Neural cell (in vitro differentiated cells): ENCODE results near the gene OR1E2. TPM values are rescaled to one million over a fixed set of nuclear protein-coding genes. Genes with fewer than 3 reads are reported as not detected.
"Not testable (repeated sequence)": the region's sequence is repeated elsewhere in the genome, so short reads cannot be mapped to it uniquely, and the experiment has no call there.

Experiments used
- H2AFZ ChIP-seq: fragments of 200-600, 300-800 bp; sonication (generic), shearing (Covaris generic); 2 replicates; pipeline ENCODE4 v1.6.0; 2014; ENCODE audit warnings: low read depth, mild to moderate bottlenecking, antibody characterized with exemption, low read length, moderate library complexity
- H3F3A ChIP-seq: fragments of 200-600 bp; shearing (Covaris generic); 2 replicates; pipeline ENCODE4 v1.6.1; 2016; ENCODE audit warnings: mild to moderate bottlenecking, moderate library complexity, mixed read lengths, antibody characterized with exemption, low read length; ENCODE audit not compliant: insufficient read depth, poor library complexity, severe bottlenecking
- H3K27ac ChIP-seq: fragments of 200-600, 300-800 bp; sonication (generic), shearing (Covaris generic); 2 replicates; pipeline ENCODE4 v1.5.1; 2014; ENCODE audit warnings: mild to moderate bottlenecking, low read length, moderate library complexity
- H3K27me3 ChIP-seq: fragments of 300-800, 200-600 bp; sonication (generic), shearing (Covaris generic); 2 replicates; pipeline ENCODE4 v1.6.0; 2014; ENCODE audit warnings: mild to moderate bottlenecking, low read depth, low read length, moderate library complexity; ENCODE audit not compliant: insufficient read depth
- H3K36me3 ChIP-seq: fragments of 300-800, 200-600 bp; sonication (generic), shearing (Covaris generic); 2 replicates; pipeline ENCODE4 v1.5.1; 2014; ENCODE audit warnings: mild to moderate bottlenecking, antibody characterized with exemption, low read length, moderate library complexity; ENCODE audit not compliant: insufficient read depth
- H3K4me2 ChIP-seq: fragments of 300-800, 200-600 bp; sonication (generic), shearing (Covaris generic); 2 replicates; pipeline ENCODE4 v1.6.0; 2014; ENCODE audit warnings: mild to moderate bottlenecking, low read length
- H3K4me3 ChIP-seq: fragments of 300-800, 200-600 bp; sonication (generic), shearing (Covaris generic); 2 replicates; pipeline ENCODE4 v1.5.1; 2014; ENCODE audit warnings: mild to moderate bottlenecking, low read length, moderate library complexity
- H3K79me2 ChIP-seq: fragments of 200-600 bp; shearing (Covaris generic); replicated peaks from 2 replicates; pipeline ENCODE4 v1.6.0; 2014; ENCODE audit warnings: mild to moderate bottlenecking, low read length, moderate library complexity; ENCODE audit not compliant: insufficient read depth
- H3K9ac ChIP-seq: fragments of 300-800, 200-600 bp; sonication (generic), shearing (Covaris generic); 2 replicates; pipeline ENCODE4 v1.6.1; 2016; ENCODE audit warnings: mild to moderate bottlenecking, low read length, mixed read lengths
- H3K9me2 ChIP-seq: fragments of 200-600 bp; shearing (Covaris generic); 2 replicates; pipeline ENCODE4 v1.6.1; 2016; ENCODE audit warnings: mild to moderate bottlenecking, low read length, mixed read lengths; ENCODE audit not compliant: insufficient read depth
- H3K9me3 ChIP-seq: fragments of 200-600, 300-800 bp; sonication (generic), shearing (Covaris generic); 2 replicates; pipeline ENCODE4 v1.6.1; 2016; ENCODE audit warnings: mild to moderate bottlenecking, mixed run types, low read length, moderate library complexity, mixed read lengths
- H4K20me1 ChIP-seq: fragments of 200-600 bp; shearing (Covaris generic); 2 replicates; pipeline ENCODE4 v1.6.1; 2016; ENCODE audit warnings: mild to moderate bottlenecking, mixed run types; ENCODE audit not compliant: insufficient read depth
- EP300 ChIP-seq: fragments of 450-650 bp; conservative IDR thresholded peaks from 2 replicates; pipeline ENCODE4 v1.6.1; 2014; ENCODE audit warnings: antibody characterized with exemption, mild to moderate bottlenecking, moderate library complexity; ENCODE audit not compliant: poor library complexity, severe bottlenecking
- EZH2 ChIP-seq: fragments of 200-600, 300-800 bp; shearing (Covaris generic), sonication (generic); IDR thresholded peaks from 2 replicates; pipeline ENCODE4 v1.6.1; 2014; ENCODE audit warnings: antibody characterized with exemption, low read length, borderline replicate concordance, mild to moderate bottlenecking; ENCODE audit not compliant: insufficient read depth, poor library complexity, severe bottlenecking
- MXI1 ChIP-seq: fragments of 450-650 bp; conservative IDR thresholded peaks from 2 replicates; pipeline ENCODE4 v1.6.1; 2014; ENCODE audit warnings: antibody characterized with exemption, mild to moderate bottlenecking; ENCODE audit not compliant: poor library complexity, severe bottlenecking
- POLR2AphosphoS5 ChIP-seq: IDR thresholded peaks from 2 replicates; pipeline ENCODE4 v1.6.1; 2012
- RAD21 ChIP-seq: fragments of 450-650 bp; conservative IDR thresholded peaks from 2 replicates; pipeline ENCODE4 v1.6.1; 2014; ENCODE audit warnings: antibody characterized with exemption, mild to moderate bottlenecking, moderate library complexity
- SMC3 ChIP-seq: fragments of 450-650 bp; conservative IDR thresholded peaks from 2 replicates; pipeline ENCODE4 v1.6.1; 2014; ENCODE audit warnings: antibody characterized with exemption, mild to moderate bottlenecking, moderate library complexity; ENCODE audit not compliant: poor library complexity
- TAF1 ChIP-seq: IDR thresholded peaks from 2 replicates; pipeline ENCODE4 v1.6.1; 2012; ENCODE audit warnings: low read depth
- polyA plus RNA-seq: library from polyadenylated mRNA; depleted of rRNA; stranded (reverse); fragments of >200 nt; gene quantifications from 2 replicates; pipeline ENCODE4 v1.2.3, GENCODE V29; 2014
- TF ChIP-seq, protein P1 (sequence below): IDR thresholded peaks from 2 replicates; pipeline ENCODE4 v1.6.1; 2012; ENCODE audit warnings: borderline replicate concordance
- TF ChIP-seq, protein P2 (sequence below): fragments of 450-650 bp; IDR thresholded peaks from 2 replicates; pipeline ENCODE4 v1.5.1; 2014; ENCODE audit warnings: antibody characterized with exemption, mild to moderate bottlenecking, moderate library complexity; ENCODE audit not compliant: poor library complexity, severe bottlenecking

The OR1E2 gene
- polyA plus RNA-seq, 1 donor from 2014 or later: not detected

DNA sequence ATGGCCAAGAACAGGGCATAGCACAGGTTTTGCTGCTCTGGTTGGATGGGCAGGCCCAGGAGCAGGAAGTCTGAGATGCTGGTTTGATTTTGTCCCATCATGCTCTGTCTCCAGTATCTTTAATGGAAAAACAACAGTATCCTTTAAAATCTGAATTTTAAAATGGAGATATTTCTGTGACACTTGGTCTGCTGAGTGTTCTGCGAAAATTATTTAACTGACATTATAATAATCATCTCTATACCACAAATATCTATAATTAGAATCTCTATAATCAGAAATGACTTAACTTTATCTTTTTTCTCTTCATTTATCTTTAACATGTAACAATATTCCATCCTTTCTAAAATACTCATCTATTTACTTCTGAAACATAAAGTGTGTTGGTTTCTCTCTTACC lies 35.3 kb downstream of the OR1E2 start, which contains the start of gene OR1E1:
TSS of gene OR1E1 (minus strand) at position 101 of the 400 bp plus-strand sequence. CDS start at position 101, 0 bp downstream.
- Histone ChIP-seq H3K36me3 (no peaks in the 10 kb centered on the region), H3F3A (no peaks in the 10 kb centered on the region), H3K4me2 (no peak within 1 kb of the TSS), H3K9me3 (no peaks in the 10 kb centered on the region), H4K20me1 (no peaks in the 10 kb centered on the region), H2AFZ (no peak within 1 kb of the TSS), H3K9ac (no peak within 1 kb of the TSS), H3K4me3 (no peak within 1 kb of the TSS), H3K27me3 (no peaks in the 10 kb centered on the region), H3K27ac (no peak within 1 kb of the TSS), H3K9me2 (no peaks in the 10 kb centered on the region), H3K79me2 (no peaks in the 10 kb centered on the region)
- no peak for TF ChIP-seq MXI1
- no peak for TF ChIP-seq SMC3
- no peak for TF ChIP-seq TAF1
- no peak for TF ChIP-seq POLR2AphosphoS5
- TF ChIP-seq, protein P1, sequence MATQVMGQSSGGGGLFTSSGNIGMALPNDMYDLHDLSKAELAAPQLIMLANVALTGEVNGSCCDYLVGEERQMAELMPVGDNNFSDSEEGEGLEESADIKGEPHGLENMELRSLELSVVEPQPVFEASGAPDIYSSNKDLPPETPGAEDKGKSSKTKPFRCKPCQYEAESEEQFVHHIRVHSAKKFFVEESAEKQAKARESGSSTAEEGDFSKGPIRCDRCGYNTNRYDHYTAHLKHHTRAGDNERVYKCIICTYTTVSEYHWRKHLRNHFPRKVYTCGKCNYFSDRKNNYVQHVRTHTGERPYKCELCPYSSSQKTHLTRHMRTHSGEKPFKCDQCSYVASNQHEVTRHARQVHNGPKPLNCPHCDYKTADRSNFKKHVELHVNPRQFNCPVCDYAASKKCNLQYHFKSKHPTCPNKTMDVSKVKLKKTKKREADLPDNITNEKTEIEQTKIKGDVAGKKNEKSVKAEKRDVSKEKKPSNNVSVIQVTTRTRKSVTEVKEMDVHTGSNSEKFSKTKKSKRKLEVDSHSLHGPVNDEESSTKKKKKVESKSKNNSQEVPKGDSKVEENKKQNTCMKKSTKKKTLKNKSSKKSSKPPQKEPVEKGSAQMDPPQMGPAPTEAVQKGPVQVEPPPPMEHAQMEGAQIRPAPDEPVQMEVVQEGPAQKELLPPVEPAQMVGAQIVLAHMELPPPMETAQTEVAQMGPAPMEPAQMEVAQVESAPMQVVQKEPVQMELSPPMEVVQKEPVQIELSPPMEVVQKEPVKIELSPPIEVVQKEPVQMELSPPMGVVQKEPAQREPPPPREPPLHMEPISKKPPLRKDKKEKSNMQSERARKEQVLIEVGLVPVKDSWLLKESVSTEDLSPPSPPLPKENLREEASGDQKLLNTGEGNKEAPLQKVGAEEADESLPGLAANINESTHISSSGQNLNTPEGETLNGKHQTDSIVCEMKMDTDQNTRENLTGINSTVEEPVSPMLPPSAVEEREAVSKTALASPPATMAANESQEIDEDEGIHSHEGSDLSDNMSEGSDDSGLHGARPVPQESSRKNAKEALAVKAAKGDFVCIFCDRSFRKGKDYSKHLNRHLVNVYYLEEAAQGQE: no peak
- no peak for TF ChIP-seq EZH2
- TF ChIP-seq RAD21: no peak
- no peak for TF ChIP-seq EP300
- TF ChIP-seq, protein P2, sequence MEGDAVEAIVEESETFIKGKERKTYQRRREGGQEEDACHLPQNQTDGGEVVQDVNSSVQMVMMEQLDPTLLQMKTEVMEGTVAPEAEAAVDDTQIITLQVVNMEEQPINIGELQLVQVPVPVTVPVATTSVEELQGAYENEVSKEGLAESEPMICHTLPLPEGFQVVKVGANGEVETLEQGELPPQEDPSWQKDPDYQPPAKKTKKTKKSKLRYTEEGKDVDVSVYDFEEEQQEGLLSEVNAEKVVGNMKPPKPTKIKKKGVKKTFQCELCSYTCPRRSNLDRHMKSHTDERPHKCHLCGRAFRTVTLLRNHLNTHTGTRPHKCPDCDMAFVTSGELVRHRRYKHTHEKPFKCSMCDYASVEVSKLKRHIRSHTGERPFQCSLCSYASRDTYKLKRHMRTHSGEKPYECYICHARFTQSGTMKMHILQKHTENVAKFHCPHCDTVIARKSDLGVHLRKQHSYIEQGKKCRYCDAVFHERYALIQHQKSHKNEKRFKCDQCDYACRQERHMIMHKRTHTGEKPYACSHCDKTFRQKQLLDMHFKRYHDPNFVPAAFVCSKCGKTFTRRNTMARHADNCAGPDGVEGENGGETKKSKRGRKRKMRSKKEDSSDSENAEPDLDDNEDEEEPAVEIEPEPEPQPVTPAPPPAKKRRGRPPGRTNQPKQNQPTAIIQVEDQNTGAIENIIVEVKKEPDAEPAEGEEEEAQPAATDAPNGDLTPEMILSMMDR: no peak

DNA sequence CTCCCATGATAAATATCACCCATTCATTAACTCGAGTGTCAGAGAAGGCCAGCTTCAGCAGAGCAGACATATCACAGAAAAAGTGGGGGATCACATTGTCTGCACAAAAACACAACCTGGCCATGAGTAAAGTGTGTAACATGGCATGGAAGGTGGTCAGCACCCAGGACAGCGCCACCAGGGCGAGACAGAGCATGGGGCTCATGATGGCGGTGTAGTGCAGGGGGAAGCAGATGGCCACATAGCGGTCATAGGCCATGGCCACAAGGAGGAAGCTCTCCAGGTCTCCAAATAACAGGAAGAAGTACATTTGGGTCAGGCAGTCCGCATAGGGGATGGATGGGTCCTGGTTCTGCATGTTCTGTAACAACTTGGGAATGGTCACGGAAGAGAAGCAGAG lies 35.8 kb downstream of the OR1E2 start:
- H3K36me3 ChIP-seq, H3K4me2 ChIP-seq, H3K9me2 ChIP-seq, H3F3A ChIP-seq, H3K9me3 ChIP-seq, H3K9ac ChIP-seq, H4K20me1 ChIP-seq, H3K27ac ChIP-seq, H2AFZ ChIP-seq, H3K79me2 ChIP-seq, H3K27me3 ChIP-seq, H3K4me3 ChIP-seq: not testable (repeated sequence)

GRCh38 chr17:3389791-3390190 lies 43.9 kb downstream of the OR1E2 start:
- Histone ChIP-seq H3K36me3 (no peaks in the 10 kb centered on the region), H3K79me2 (no peaks in the 10 kb centered on the region), H3K9me2 (no peaks in the 10 kb centered on the region), H3K9ac (no peak overlapping the region), H3K4me2 (no peak overlapping the region), H3K9me3 (no peaks in the 10 kb centered on the region), H3K4me3 (no peak overlapping the region), H2AFZ (no peak overlapping the region), H3K27me3 (no peaks in the 10 kb centered on the region), H4K20me1 (no peaks in the 10 kb centered on the region), H3K27ac (no peak overlapping the region), H3F3A (no peaks in the 10 kb centered on the region)
- TF ChIP-seq TAF1 (no peak), EP300 (no peak), SMC3 (no peak), RAD21 (no peak), POLR2AphosphoS5 (no peak), EZH2 (no peak), MXI1 (no peak)
- TF ChIP-seq, protein P1: no peak
- TF ChIP-seq, protein P2: no peak
